Myocyte (in vitro differentiated cells): Measurements from ENCODE around the gene ERBB2. TPM values are rescaled to one million over a fixed set of nuclear protein-coding genes. Genes with fewer than 3 reads are reported as not detected.
"Not testable (repeated sequence)": the region's sequence is repeated elsewhere in the genome, so short reads cannot be mapped to it uniquely, and the experiment has no call there.

Experiments
- DNase-seq: peaks from one replicate; pipeline ENCODE4 v3.0.0-alpha.2; 2012; ENCODE audit warnings: low read depth
- total RNA-seq: library from RNA; depleted of rRNA; stranded (reverse); fragments of >200 nt; gene quantifications from 2 replicates; pipeline ENCODE4 v1.2.3, GENCODE V29; 2014

Gene ERBB2
- total RNA-seq, 1 donor from 2014 or later: 87.4 TPM

- DNase-seq: no peak
These were observed 43.1 kb downstream of the ERBB2 start for GRCh38 chr17:39742856-39743436.

GRCh38 chr17:39744075-39744835 lies 44.4 kb downstream of the ERBB2 start:
- no peak for DNase-seq

- no peak for DNase-seq
These were observed 45.0 kb downstream of the ERBB2 start for GRCh38 chr17:39744836-39745215.

GRCh38 chr17:39745335-39746144 lies 45.7 kb downstream of the ERBB2 start:
- DNase-seq: no peak

GRCh38 chr17:39746145-39746461 lies 46.2 kb downstream of the ERBB2 start:
- no peak for DNase-seq

- no peak for DNase-seq
These were observed 47.9 kb downstream of the ERBB2 start for GRCh38 chr17:39747745-39748144.

- not testable (repeated sequence) for DNase-seq
These were observed 48.7 kb downstream of the ERBB2 start for GRCh38 chr17:39748444-39749034.

GRCh38 chr17:39750131-39751015 lies 50.5 kb downstream of the ERBB2 start:
- peak; percentile 55 for DNase-seq

GRCh38 chr17:39751016-39751543 lies 51.2 kb downstream of the ERBB2 start:
- no peak for DNase-seq

- no peak for DNase-seq
These were observed 51.8 kb downstream of the ERBB2 start for GRCh38 chr17:39751637-39752036.

GRCh38 chr17:39752241-39752881 lies 52.5 kb downstream of the ERBB2 start:
- DNase-seq: no peak

GRCh38 chr17:39753514-39754160 lies 53.8 kb downstream of the ERBB2 start:
- no peak for DNase-seq

- peak; percentile 92 for DNase-seq
These were observed 54.5 kb downstream of the ERBB2 start for GRCh38 chr17:39754161-39754957.

- DNase-seq: no peak
These were observed 55.2 kb downstream of the ERBB2 start for GRCh38 chr17:39754958-39755553.

- peak; percentile 34 for DNase-seq
These were observed 55.9 kb downstream of the ERBB2 start for GRCh38 chr17:39755554-39756379.

GRCh38 chr17:39756380-39757079 lies 56.7 kb downstream of the ERBB2 start:
- DNase-seq: no peak

GRCh38 chr17:39757176-39757662 lies 57.4 kb downstream of the ERBB2 start:
- no peak for DNase-seq
